OCI-LY7 (cell line): ENCODE data around the gene C1orf21.

Experiments
- EZH2phosphoT487 ChIP-seq: fragments of 200-600 bp; sonication (generic); IDR thresholded peaks from 2 replicates; pipeline ENCODE4 v1.6.1; 2018; ENCODE audit warnings: low read depth, borderline replicate concordance, mild to moderate bottlenecking, mixed run types, antibody characterized with exemption, low read length, moderate library complexity, mixed read lengths
- TF ChIP-seq, protein P1 (sequence below): fragments of 200-600 bp; sonication (generic); conservative IDR thresholded peaks from 2 replicates; pipeline ENCODE4 v1.5.1; 2014; ENCODE audit warnings: mild to moderate bottlenecking, antibody characterized with exemption, low read length, moderate library complexity, mixed read lengths

DNA sequence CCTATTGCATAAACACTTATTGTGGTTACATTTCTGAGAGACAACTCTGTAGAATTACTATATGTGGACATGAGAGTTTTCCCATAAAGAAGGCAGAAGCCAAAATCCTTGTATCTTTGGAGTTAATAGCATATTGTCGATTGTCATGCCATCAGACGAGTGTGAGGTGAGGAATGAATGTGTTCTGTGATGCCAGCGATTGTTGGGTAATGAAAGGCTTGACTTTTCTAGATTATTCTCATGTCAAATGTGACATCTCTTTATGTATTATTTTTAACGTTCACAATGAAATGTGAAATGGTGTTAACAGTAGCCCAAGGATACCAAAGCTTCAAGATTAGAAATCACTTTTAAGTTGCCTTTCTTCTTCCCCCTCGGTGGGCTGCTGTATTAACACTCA lies 84.9 kb downstream of the C1orf21 start:
- TF ChIP-seq, protein P1, sequence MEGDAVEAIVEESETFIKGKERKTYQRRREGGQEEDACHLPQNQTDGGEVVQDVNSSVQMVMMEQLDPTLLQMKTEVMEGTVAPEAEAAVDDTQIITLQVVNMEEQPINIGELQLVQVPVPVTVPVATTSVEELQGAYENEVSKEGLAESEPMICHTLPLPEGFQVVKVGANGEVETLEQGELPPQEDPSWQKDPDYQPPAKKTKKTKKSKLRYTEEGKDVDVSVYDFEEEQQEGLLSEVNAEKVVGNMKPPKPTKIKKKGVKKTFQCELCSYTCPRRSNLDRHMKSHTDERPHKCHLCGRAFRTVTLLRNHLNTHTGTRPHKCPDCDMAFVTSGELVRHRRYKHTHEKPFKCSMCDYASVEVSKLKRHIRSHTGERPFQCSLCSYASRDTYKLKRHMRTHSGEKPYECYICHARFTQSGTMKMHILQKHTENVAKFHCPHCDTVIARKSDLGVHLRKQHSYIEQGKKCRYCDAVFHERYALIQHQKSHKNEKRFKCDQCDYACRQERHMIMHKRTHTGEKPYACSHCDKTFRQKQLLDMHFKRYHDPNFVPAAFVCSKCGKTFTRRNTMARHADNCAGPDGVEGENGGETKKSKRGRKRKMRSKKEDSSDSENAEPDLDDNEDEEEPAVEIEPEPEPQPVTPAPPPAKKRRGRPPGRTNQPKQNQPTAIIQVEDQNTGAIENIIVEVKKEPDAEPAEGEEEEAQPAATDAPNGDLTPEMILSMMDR: no peak
- TF ChIP-seq EZH2phosphoT487: no peak
